GM18526 (cell line): ENCODE measurements around the gene MVB12B.

Source experiments
- POLR2A ChIP-seq: IDR thresholded peaks from 3 replicates; pipeline ENCODE4 v1.6.1; 2011; ENCODE audit not compliant: insufficient read length; ENCODE audit errors: extremely low read depth

The MVB12B gene

DNA sequence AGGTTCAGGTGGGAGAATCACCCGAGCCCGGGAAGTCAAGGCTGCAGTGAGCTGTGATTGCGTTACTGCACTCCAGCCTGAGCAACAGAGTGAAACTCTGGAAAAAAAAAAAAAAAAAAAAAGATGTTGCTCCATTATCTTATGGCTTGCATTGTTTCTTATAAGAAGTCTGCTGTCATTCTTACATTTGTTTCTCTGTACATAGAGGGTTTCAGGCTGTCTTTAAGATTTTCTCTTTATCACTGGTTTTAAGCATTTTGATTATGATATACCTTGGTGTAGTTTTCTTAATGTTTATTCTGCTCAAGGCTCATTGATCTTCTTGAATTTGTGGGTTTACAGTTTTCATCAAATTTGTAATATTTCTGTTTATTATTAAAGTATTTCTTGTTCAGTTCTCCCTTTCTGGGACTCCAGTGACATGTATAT, 35.2 kb downstream of the MVB12B start:
- no peak for TF ChIP-seq POLR2A

DNA sequence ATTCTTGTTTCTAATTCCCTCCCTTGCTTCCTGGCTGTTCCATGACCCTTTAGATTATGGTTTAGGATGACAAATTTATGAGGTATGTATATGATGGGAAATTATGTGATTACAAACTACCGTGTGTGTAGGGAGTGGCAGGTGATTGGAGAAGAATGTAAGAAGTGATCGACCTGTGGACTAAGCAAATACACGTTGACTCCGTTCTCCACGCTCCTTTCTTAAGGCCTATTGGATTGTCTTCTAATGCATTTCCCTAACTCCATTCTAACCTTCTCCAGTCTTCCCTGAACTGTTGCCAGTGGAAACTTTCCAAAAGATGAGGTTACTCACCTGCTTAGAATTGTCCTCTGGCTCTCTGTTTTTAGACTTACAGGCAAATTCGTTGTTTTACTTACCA, 36.6 kb downstream of the MVB12B start:
- no peak for TF ChIP-seq POLR2A

- TF ChIP-seq POLR2A: no peak
Observed at GRCh38 chr9:126363847-126364671, 37.4 kb downstream of the MVB12B start.

DNA sequence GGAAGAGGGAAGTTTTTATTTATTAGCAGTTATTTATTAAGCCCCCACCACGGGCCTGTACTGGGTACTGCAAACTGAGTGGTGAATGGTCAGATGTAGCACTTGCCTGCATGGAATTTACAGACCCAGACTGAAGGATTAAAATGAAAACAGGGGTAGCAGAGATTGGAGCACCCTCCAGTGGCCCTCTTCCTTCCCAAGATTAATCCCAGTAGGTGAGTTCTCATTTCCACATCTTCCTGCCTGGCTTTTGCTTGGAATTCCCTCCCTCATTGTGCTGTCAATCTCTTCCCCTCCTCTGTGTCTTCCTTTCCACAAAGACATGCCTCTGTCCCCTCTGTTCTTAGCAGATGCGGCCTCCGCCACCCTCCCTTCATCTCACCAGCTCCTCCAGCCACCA, 39.2 kb downstream of the MVB12B start:
- TF ChIP-seq POLR2A: no peak

- no peak for TF ChIP-seq POLR2A
Observed at GRCh38 chr9:126366366-126367011, 39.9 kb downstream of the MVB12B start.

DNA sequence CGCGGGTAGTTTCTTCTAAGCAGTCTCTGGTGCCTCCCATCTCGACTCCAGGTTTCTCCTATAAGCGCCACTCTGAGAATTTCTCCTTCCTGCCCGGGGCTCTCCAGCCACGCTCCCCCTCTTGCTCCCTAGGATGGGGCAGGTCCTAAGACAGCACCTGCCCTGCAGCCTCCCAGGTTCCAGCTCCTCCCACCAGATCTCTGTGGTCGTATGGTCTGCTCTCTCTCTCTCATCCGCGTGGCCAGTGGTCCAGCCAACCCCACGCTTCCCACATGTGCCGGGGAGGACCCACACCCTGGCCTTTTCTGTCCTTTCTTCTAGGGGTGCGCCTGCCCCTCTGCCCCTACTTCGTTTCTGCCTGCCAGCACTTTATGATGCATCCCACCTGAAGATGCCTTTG, 40.5 kb downstream of the MVB12B start:
- no peak for TF ChIP-seq POLR2A

GRCh38 chr9:126367616-126368015, 41.0 kb downstream of the MVB12B start:
- no peak for TF ChIP-seq POLR2A

DNA sequence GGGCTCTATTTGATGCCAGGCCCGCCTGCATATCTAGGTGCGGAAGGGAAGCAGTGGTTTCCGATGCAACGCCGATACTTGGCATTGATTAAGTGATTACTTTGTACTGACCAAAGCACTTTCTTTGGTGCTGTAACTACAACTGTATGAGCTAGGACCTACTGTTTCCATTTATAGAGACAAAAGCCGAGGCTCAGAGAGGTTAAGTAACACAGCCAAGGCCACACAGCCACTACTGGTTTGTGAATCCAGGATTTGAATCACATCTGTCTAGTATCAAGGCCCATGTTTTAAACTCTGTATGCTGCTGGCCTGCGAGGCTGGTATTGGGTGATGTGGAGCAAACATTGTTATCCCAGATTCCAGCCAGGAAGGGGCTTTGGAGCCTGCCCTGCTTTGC, 41.4 kb downstream of the MVB12B start:
- TF ChIP-seq POLR2A: no peak

- TF ChIP-seq POLR2A: no peak
Observed at GRCh38 chr9:126371007-126371870, 44.6 kb downstream of the MVB12B start.

- no peak for TF ChIP-seq POLR2A
Observed at GRCh38 chr9:126372716-126373115, 46.1 kb downstream of the MVB12B start.

GRCh38 chr9:126373241-126373640, 46.6 kb downstream of the MVB12B start:
- no peak for TF ChIP-seq POLR2A

GRCh38 chr9:126374366-126374781, 47.7 kb downstream of the MVB12B start:
- no peak for TF ChIP-seq POLR2A

DNA sequence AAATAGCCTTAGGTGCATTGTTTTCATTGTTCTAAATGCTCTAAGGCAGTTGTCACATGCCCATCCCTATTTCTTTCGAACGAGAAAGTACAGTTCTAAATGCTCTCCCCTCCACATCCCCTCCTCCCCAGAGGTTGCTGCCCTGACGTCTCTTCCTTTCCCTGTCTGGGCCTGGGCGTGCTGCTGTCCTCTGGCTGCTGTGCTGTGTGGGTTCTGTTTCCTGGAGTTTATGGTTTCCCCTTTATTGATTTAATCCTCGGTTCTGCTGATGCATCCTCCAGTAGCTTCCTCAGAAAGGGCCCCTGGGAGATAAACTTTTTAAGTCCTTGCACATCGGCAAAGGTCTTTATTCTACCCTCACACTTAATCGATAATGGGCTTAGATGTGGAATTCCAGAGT, 48.8 kb downstream of the MVB12B start:
- no peak for TF ChIP-seq POLR2A

DNA sequence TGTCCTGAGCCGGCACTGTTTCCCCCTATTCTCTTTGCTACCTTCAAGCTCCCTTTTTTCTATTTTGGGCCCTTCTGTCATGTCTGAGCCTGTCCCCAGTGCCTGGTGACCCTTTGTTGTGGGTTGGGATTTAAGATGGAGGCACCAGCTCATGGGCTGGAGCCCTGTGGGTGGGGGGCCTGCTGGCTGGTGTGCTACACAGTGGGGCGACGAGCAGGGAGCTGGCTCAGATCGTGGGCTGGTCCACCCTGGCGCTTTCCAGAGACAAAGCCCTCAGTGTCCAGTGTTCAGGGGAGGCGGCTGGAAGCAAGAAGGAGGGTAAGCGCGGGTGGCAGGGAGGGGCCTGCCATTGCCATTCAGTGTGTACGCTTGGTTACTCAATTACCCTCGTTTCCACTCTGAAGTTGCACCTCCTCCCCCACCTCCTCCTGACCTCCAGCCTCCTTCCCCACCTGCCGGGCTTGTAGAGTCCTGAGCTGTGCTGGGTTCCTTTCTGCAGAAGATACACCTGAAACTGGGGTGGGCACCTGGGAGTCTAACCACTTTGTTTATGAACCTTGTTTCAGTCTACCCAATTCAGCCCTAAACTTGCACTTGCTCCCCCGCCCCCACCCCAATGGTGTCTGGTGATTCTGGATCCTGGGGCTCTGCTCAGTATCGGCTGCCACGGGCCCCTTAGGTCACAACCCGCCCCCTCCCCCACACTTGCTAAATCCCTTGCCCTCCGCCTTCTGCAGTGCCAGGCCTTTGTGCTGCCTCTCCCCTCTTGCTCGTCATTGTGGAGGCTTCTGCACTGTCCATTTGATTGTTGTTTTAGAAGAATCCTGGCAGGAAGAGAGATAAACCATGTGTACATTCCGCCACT, 49.9 kb downstream of the MVB12B start:
- no peak for TF ChIP-seq POLR2A

GRCh38 chr9:126377176-126377509, 50.5 kb downstream of the MVB12B start:
- TF ChIP-seq POLR2A: no peak
